NCI-H1436 treated with DMSO at 0.1 percent for 48 hours (cell line): ENCODE measurements around the gene TIMM10B.

Source experiments
- DNase-seq: peaks from one replicate; lab custom pipeline; 2025; lab: John Stamatoyannopoulos, UW

Gene TIMM10B

GRCh38 chr11:6481012-6481923, at the start of gene TIMM10B, which contains the start of gene ARFIP2:
Gene TIMM10B (plus strand): TSS chr11:6481501. CDS start chr11:6481517, 16 bp downstream.
Gene ARFIP2 (minus strand): TSS chr11:6481331. CDS start chr11:6480421, 910 bp downstream.
- DNase-seq = peak; percentile 86

- no peak for DNase-seq
These were observed 49.4 kb upstream of the TIMM10B start for GRCh38 chr11:6431861-6432260.

GRCh38 chr11:6433998-6434660, 47.2 kb upstream of the TIMM10B start:
- no peak for DNase-seq

- DNase-seq = no peak
These were observed 43.9 kb upstream of the TIMM10B start for GRCh38 chr11:6437423-6437822.

- no peak for DNase-seq
These were observed 43.3 kb upstream of the TIMM10B start for GRCh38 chr11:6437993-6438392.

GRCh38 chr11:6438979-6439571, 42.2 kb upstream of the TIMM10B start:
- DNase-seq = peak; percentile 20

- no peak for DNase-seq
These were observed 40.4 kb upstream of the TIMM10B start, which contains the start of gene HPX for GRCh38 chr11:6440906-6441358. Gene HPX (minus strand): TSS chr11:6440987. CDS start chr11:6440963, 24 bp downstream.

GRCh38 chr11:6442441-6442840, 38.9 kb upstream of the TIMM10B start:
- DNase-seq = no peak

GRCh38 chr11:6443269-6444003, 37.9 kb upstream of the TIMM10B start:
- DNase-seq = no peak

- DNase-seq = no peak
These were observed 32.7 kb upstream of the TIMM10B start for GRCh38 chr11:6448574-6448973.

- no peak for DNase-seq
These were observed 29.1 kb upstream of the TIMM10B start for GRCh38 chr11:6452219-6452618.

GRCh38 chr11:6453152-6453551, 28.1 kb upstream of the TIMM10B start:
- DNase-seq = no peak

- peak; percentile 13 for DNase-seq
These were observed 26.2 kb upstream of the TIMM10B start for GRCh38 chr11:6455070-6455469.

- DNase-seq = no peak
These were observed 24.8 kb upstream of the TIMM10B start for GRCh38 chr11:6456361-6457073.

GRCh38 chr11:6457581-6458320, 23.6 kb upstream of the TIMM10B start:
- DNase-seq = no peak

- DNase-seq = no peak
These were observed 22.8 kb upstream of the TIMM10B start for GRCh38 chr11:6458352-6459098.

- no peak for DNase-seq
These were observed 22.2 kb upstream of the TIMM10B start for GRCh38 chr11:6459099-6459450.

GRCh38 chr11:6468712-6469495, 12.4 kb upstream of the TIMM10B start:
- peak; percentile 79 for DNase-seq

GRCh38 chr11:6469599-6469998, 11.7 kb upstream of the TIMM10B start:
- DNase-seq = no peak
